GM12891 (cell line): ENCODE data around the gene PAX8.

Source experiments
- POLR2A ChIP-seq: IDR thresholded peaks from 2 replicates; pipeline ENCODE4 v1.6.1; 2011; ENCODE audit warnings: low read depth, low read length, control low read depth
- POLR2AphosphoS5 ChIP-seq: IDR thresholded peaks from 2 replicates; pipeline ENCODE4 v1.6.1; 2011; ENCODE audit warnings: low read depth, low read length, control low read depth
- POU2F2 ChIP-seq: IDR thresholded peaks from 2 replicates; pipeline ENCODE4 v1.6.1; 2011; ENCODE audit warnings: low read depth, mild to moderate bottlenecking, control low read depth, low read length, moderate library complexity
- TAF1 ChIP-seq: IDR thresholded peaks from 2 replicates; pipeline ENCODE4 v1.6.1; 2011; ENCODE audit warnings: low read depth, low read length, control low read depth

DNA sequence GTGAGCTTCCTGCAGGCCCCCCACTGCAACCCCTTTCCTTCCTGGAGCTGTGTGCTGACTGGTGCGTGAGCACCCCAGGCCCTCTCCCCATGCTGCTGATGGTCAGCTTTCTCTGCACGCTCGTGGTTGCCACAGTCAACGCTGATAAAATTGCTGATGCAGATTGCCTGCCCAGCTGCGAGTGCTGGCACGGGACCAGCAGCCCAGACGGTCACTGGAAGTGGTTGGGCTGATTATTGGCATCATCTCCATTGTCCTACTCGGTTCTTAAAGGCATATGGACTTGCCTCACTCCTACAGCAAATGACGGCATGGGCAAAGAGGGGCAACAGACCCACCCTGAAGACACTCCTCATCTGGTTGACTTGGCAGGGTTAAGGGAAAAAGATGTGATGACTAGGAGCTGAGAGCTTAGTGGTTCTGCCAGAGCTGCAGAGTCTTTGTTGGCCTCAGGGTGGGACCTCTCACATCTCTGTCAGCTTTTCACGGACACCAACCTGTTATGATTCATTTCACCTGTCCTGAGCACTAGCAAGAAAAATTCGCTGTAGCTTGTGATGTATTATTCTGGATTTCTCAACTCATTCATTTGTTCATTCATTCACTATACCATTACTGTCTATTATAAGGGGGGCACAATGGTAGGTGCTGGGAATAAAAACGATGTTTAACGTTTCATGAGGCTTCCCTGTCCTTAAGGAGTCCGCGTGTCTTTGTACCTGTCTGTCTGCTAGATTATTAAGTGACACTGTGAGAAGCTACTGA is 38.4 kb downstream of the PAX8 start:
- TF ChIP-seq POLR2A (no peak), TAF1 (no peak), POLR2AphosphoS5 (no peak), POU2F2 (no peak)
